ENCODE data around the gene MTERF2.
A peak's percentile ranks its signal among the peaks of the same experiment; 100 is the strongest.

Gene MTERF2

DNA sequence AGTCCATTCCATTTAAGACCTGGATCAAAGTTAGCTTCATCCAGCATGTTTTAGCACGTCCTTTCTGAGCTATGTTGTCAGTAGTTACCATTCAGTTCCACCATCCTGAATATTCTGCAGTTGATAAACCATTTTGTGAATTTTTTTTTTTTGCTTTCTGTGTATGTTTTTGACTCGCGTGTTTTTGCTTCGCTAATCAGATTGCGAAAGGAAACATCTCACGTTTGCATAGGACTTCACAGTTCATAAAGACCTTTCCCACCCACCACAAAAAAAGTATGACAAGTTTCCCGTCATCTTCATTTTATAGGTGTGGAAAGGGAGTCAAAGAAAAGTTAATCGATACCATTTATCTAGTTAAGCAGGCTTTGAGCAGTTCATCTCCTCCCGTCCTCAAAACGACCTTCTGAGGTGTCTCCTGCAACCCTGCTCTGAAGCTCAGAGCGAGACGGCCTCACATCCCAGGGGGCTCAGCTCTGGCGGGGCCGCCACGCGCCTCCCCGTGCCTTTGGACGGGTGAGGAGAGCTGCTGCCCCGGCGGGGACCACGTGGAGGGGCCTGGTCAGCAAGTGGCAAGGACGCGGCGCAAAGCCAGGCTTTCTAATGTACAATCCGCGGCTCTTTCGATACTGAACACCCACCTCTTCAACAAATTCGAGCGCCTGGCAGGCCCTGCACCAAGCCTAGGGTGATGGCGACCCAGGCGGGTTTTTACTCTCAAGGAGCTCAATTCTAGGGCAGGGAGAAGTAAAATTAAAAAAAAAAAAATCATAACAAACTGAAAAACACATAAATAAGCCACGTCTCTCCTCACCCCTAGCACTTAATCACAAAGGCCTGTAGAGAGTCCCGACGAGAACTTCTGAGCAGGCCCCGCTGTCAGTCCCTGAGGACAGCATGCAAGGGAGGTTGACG lies 32.2 kb downstream of the MTERF2 start:
- DNase-seq (ENCODE audit: low read depth): peak; percentile 56

DNA sequence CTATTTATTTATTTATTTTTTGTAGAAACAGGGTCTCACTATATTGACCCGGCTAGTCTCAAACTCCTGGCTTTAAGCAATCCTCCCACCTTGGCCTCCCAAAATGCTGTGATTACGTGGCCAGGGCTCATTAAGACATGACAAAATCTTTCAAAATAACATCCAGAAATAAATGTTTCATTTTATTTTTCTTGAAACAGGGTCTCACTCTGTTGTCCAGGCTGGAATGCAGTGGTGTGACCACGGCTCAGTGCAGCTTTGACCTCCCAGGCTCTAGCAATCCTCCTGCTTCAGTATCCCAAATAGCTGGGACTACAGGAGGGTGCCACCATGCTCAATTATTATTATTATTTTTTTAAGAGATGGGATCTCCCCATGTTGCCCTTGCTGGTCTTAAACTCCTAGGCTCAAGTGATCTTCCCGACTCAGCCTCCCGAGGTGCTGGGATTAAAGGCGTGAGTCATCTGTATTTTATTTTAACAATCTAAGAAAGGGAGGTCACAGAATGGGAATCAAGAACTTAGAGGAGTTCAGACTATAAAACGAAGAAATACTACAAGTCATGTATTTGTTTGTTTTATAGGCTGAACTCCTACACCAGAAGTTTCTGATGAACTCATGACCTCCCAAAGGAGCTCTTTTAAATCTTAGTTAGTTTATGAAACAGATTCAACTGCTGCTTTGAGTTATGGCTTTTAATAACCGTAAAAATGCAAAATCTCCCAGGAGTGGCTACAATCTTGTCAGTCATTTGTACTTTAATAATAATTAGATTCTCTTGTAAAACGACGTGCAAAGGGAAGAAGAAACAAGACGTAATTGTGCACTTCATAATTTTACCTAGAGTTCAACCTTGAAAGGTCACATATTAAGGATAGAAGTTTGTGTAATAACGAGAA lies 33.3 kb downstream of the MTERF2 start:
- DNase-seq (ENCODE audit: low read depth): peak; percentile 68

DNA sequence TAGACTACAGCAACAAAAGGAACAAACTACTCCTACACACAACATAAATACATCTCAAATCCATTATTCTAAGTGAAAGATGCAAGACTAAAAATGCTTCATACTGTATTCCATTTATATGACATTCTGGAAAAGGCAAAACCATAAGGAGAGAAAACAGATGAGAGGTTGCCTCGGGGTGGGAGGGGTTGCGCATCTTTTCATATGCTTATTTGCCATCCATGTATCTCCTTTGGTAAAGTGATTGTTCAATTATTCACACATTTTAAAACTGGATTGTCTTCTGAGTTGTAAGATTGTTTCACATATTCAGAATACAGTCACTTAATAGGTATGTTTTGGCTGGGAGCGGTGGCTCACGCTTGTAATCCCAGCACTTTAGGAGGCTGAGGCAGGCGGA lies 36.4 kb downstream of the MTERF2 start:
- DNase-seq (ENCODE audit: low read depth): no peak

DNA sequence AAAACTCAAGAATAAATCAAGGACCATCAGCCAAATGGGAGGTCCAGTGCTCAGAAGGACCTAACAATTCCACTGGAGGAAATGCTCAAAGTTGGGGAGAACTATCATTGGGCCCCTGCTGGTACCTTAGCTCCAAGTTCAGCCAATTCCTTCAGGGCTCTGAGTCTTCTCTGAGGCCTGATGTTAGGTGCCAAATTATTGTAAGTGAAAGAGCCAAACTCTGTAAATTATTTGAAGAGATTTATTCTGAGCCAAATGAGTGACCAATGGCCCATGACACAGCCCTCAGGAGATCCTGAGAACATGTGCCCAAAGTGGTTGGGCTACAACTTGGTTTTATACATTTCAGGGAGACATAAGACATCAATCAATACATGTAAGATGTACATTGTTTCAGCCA lies 39.5 kb downstream of the MTERF2 start:
- DNase-seq (ENCODE audit: low read depth): no peak

DNA sequence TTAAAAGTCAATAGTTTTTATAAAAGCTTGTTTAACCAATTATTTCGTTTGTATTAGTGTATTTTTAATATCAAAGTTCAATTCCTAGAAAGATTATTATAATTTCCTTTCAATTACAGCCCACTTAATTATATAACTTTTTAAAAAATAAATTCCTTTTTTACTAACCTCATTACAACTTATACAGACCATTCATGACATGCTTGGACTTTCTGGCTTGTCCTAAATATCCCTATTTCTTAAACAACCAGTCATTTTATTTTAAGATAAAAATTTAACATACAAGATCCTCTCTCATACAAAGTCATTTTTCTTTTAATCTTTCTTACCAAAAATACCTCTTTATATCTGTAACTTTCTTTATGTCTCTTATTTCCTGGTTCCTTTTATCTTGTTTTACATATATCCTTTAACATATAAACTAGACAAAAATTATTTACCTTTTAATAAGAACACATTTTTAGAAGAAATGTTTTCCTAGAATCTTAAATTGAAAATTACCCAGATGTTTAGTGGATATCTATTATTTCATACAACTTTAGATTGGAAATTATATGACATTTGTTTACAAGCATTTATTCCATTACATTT lies 41.6 kb downstream of the MTERF2 start:
- peak; percentile 14 for DNase-seq (ENCODE audit: low read depth)

DNA sequence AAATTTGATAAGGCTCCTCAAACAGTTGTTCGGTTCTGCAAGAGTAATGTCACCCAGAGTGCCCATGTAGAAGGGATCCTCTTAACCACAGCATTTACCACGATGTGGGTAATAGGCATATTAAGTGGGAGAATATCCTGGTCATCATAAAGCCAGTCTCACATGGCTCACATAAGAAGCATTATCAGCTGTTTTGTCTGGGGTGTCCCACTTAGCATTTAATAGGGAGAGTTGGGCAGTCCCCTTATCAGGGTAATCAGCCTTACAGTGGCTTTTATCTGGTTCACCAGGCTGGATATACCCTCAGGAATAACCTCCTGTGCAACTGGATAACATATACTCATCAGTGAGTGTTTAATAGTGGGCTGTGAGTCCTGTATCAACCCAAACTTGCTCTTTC lies 44.2 kb downstream of the MTERF2 start:
- no peak for DNase-seq (ENCODE audit: low read depth)

DNA sequence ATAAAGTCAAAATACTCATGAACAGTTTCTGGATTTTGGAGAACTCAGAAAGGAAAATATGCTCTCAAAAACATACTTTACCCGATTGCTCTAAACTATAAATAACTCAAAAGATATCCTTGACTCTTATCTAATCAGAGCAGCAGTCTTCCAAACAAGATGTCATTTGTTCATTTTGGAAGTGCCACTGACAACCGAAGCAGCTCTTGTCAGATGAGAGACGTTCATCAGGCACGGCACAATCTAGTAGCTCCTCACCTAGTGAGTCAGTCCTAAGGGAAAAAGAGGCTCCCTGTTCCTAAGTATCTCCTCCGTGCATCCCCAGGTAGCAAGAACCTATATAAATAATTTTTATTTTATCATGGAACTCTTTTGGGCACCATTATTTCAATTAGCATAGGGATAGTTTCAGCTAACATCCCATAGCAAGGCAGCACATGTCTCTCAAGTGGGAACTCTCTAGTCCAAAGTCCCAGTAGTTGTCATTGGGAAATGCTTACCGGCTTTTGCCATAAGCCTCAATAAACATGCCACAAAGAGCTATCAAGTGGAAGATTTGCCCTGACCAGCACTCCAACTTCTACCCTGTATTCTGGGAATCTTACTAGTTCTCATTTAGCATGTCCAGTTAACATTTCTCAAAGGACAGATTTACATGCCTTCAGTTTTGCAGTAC lies 45.3 kb downstream of the MTERF2 start:
- DNase-seq (ENCODE audit: low read depth): no peak

DNA sequence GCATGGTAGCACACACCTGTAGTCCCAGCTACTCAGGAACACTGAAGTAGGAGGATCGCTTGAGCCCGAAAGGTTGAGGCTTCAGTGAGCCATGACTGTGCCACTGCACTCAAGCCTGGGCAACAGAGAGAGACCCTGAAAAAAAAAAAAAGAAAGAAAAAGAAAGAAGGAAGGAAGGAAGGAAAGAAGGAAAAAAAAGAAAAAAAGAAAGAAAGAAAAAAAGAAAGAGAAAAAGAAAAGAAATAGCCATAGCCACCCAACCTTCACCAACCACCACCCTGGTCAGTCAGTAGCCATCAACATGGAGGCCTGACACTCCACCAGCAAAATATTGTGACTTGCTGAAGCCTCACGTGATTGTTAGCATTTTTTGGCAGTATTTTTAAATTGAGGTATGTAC lies 52.7 kb downstream of the MTERF2 start:
- no peak for DNase-seq (ENCODE audit: low read depth)

Data from ELR (cell line).